Measurements from ENCODE around the gene C12orf43. TPM values are rescaled to one million over a fixed set of nuclear protein-coding genes. Genes with fewer than 3 reads are reported as not detected.
A peak's percentile ranks its signal among the peaks of the same experiment; 100 is the strongest.

Gene C12orf43
- total RNA-seq, 1 donor from 2014 or later: 15.5 TPM

GRCh38 chr12:120982659-120983058 lies 33.6 kb downstream of the C12orf43 start:
- Histone ChIP-seq H3K27me3 (no peaks in the 10 kb centered on the region), H3K27ac (no peak overlapping the region), H3K4me1 (no peaks in the 10 kb centered on the region), H3K36me3 (no peaks in the 10 kb centered on the region), H3K4me3 (no peak overlapping the region), H3K9me3 (no peaks in the 10 kb centered on the region)
- DNase-seq (no peak), ATAC-seq (no peak)
- no peak for TF ChIP-seq CTCF (IDR thresholded peaks at IDR 0.05)
- intact Hi-C loops (cut with DNase I): no loop called here

GRCh38 chr12:120981407-120981941 lies 34.8 kb downstream of the C12orf43 start:
- DNase-seq: no peak
- no peak for TF ChIP-seq CTCF (IDR thresholded peaks at IDR 0.05)
- Histone ChIP-seq H3K4me1 (no peaks in the 10 kb centered on the region), H3K27me3 (no peaks in the 10 kb centered on the region), H3K36me3 (no peaks in the 10 kb centered on the region), H3K9me3 (no peaks in the 10 kb centered on the region), H3K4me3 (no peak overlapping the region), H3K27ac (no peak overlapping the region)
- intact Hi-C loops (cut with DNase I): no loop called here
- ATAC-seq: no peak

GRCh38 chr12:120980800-120981368 lies 35.4 kb downstream of the C12orf43 start:
- no peak for DNase-seq
- TF ChIP-seq CTCF (IDR thresholded peaks at IDR 0.05): no peak
- intact Hi-C loops (cut with DNase I): no loop called here
- H3K27me3 ChIP-seq: no peaks in the 10 kb centered on the region
- H3K36me3 ChIP-seq: no peaks in the 10 kb centered on the region
- H3K4me1 ChIP-seq: no peaks in the 10 kb centered on the region
- ATAC-seq: peak; percentile 5
- H3K27ac ChIP-seq: no peak overlapping the region
- no peak overlapping the region for H3K4me3 ChIP-seq
- no peaks in the 10 kb centered on the region for H3K9me3 ChIP-seq

GRCh38 chr12:120979862-120980696 lies 36.2 kb downstream of the C12orf43 start:
- no peak for TF ChIP-seq CTCF (IDR thresholded peaks at IDR 0.05)
- intact Hi-C loops (cut with DNase I): no loop called here
- H3K9me3 ChIP-seq: no peaks in the 10 kb centered on the region
- peak; percentile 11 for ATAC-seq
- H3K27me3 ChIP-seq: no peaks in the 10 kb centered on the region
- no peaks in the 10 kb centered on the region for H3K36me3 ChIP-seq
- no peak for DNase-seq
- H3K27ac ChIP-seq: no peak overlapping the region
- H3K4me3 ChIP-seq: no peak overlapping the region
- no peaks in the 10 kb centered on the region for H3K4me1 ChIP-seq

- no peaks in the 10 kb centered on the region for H3K9me3 ChIP-seq
- H3K27me3 ChIP-seq: no peaks in the 10 kb centered on the region
- intact Hi-C loops (cut with DNase I): no loop called here
- no peak overlapping the region for H3K27ac ChIP-seq
- no peaks in the 10 kb centered on the region for H3K36me3 ChIP-seq
- ATAC-seq: no peak
- no peak for TF ChIP-seq CTCF (IDR thresholded peaks at IDR 0.05)
- H3K4me1 ChIP-seq: no peaks in the 10 kb centered on the region
- no peak for DNase-seq
- no peak overlapping the region for H3K4me3 ChIP-seq
Measured at GRCh38 chr12:120979220-120979861, 36.9 kb downstream of the C12orf43 start.

All from upper lobe of right lung (tissue), 1 donor.